Stimulated activated CD8-positive, alpha-beta memory T cell treated with anti-CD3 and anti-CD28 coated beads, Interleukin-2, amount 100 ng/mL, for 1 hour (primary cell): ENCODE measurements around the gene INHBC.
"Not testable (repeated sequence)": the region's sequence is repeated elsewhere in the genome, so short reads cannot be mapped to it uniquely, and the experiment has no call there.

Experiments
- DNase-seq, 2 donors: peaks; one replicate each; pipeline ENCODE4 v3.0.0-alpha.2; 2020; ENCODE audit warnings: low read depth in 2 of 2

The INHBC gene

GRCh38 chr12:57487055-57487596 lies 52.5 kb downstream of the INHBC start:
- no peak for DNase-seq

- DNase-seq: peak; percentile 79 to 83
Measured at GRCh38 chr12:57487597-57488401, 53.2 kb downstream of the INHBC start, which contains the start of gene MARS1. MARS1 (plus strand) TSS chr12:57488068; CDS start chr12:57488091, 23 bp downstream.

- no peak for DNase-seq
Measured at GRCh38 chr12:57488402-57489156, 54.0 kb downstream of the INHBC start.

- DNase-seq: no peak
Measured at GRCh38 chr12:57489157-57489641, 54.6 kb downstream of the INHBC start.

- DNase-seq: no peak
Measured at GRCh38 chr12:57490126-57490525, 55.5 kb downstream of the INHBC start.

GRCh38 chr12:57491393-57492280 lies 57.1 kb downstream of the INHBC start:
- DNase-seq: no peak

GRCh38 chr12:57495051-57495701 lies 60.6 kb downstream of the INHBC start:
- DNase-seq: not testable (repeated sequence)

GRCh38 chr12:57496822-57497221 lies 62.2 kb downstream of the INHBC start:
- no peak for DNase-seq

GRCh38 chr12:57497223-57498131 lies 62.9 kb downstream of the INHBC start:
- DNase-seq: no peak

GRCh38 chr12:57498132-57498502 lies 63.5 kb downstream of the INHBC start:
- DNase-seq: no peak

GRCh38 chr12:57498571-57498970 lies 64.0 kb downstream of the INHBC start:
- DNase-seq: no peak

- no peak for DNase-seq
Measured at GRCh38 chr12:57500213-57500612, 65.6 kb downstream of the INHBC start.
